PFSK-1 (cell line): ENCODE data around the gene NIPAL3.

Experiments used
- POLR2AphosphoS5 ChIP-seq: IDR thresholded peaks from 2 replicates; pipeline ENCODE4 v1.6.1; 2012; ENCODE audit warnings: low read depth, mild to moderate bottlenecking, control low read depth, low read length, moderate library complexity
- REST ChIP-seq, 2 experiments: IDR thresholded peaks; 2 replicates each; pipeline versions ENCODE4 v1.6.1 to v1.8.0; 2011 to 2012; ENCODE audit warnings: low read depth in 2 of 2, low read length in 2 of 2, control low read depth in 1 of 2, inconsistent platforms in 1 of 2, mild to moderate bottlenecking in 1 of 2, moderate library complexity in 1 of 2; ENCODE audit not compliant: insufficient read depth in 1 of 2
- SIN3A ChIP-seq: IDR thresholded peaks from 2 replicates; pipeline ENCODE4 v1.6.1; 2012; ENCODE audit warnings: mild to moderate bottlenecking, low read length, moderate library complexity, borderline replicate concordance; ENCODE audit not compliant: insufficient read depth
- TAF1 ChIP-seq: IDR thresholded peaks from 2 replicates; pipeline ENCODE4 v1.6.1; 2012; ENCODE audit warnings: low read length, control low read depth, borderline replicate concordance; ENCODE audit not compliant: insufficient read depth

GRCh38 chr1:24411963-24412362 lies 3.6 kb upstream of the NIPAL3 start:
- TF ChIP-seq REST (IDR thresholded peaks at IDR 0.05; ENCODE audit: insufficient read depth in 1 of 2, low read depth in 2 of 2, low read length in 2 of 2) (no peak), POLR2AphosphoS5 (no peak), SIN3A (no peak), TAF1 (no peak)
